GM19324 (cell line): ENCODE data around the gene LPP.

Source experiments
- ATAC-seq: cut with Tn5 transposase; IDR thresholded peaks from one replicate; pipeline ENCODE4 v1.9.1; 2021; ENCODE audit warnings: mild to moderate bottlenecking, moderate library complexity; ENCODE audit not compliant: unreplicated experiment, low FRiP score

LPP gene

GRCh38 chr3:188242436-188243123 lies 88.6 kb downstream of the LPP start:
- ATAC-seq: no peak

- ATAC-seq: no peak
Observed at GRCh38 chr3:188243124-188243795, 89.3 kb downstream of the LPP start.

- no peak for ATAC-seq
Observed at GRCh38 chr3:188244395-188244861, 90.5 kb downstream of the LPP start.

GRCh38 chr3:188246905-188247304 lies 92.9 kb downstream of the LPP start:
- no peak for ATAC-seq

GRCh38 chr3:188248036-188248561 lies 94.1 kb downstream of the LPP start:
- ATAC-seq: no peak

- ATAC-seq: no peak
Observed at GRCh38 chr3:188253123-188253793, 99.3 kb downstream of the LPP start.

GRCh38 chr3:188253800-188254452 lies 100.0 kb downstream of the LPP start:
- ATAC-seq: no peak

GRCh38 chr3:188254520-188255070 lies 100.6 kb downstream of the LPP start:
- ATAC-seq: no peak

GRCh38 chr3:188255190-188255589 lies 101.2 kb downstream of the LPP start:
- ATAC-seq: no peak

- no peak for ATAC-seq
Observed at GRCh38 chr3:188256758-188257157, 102.8 kb downstream of the LPP start.

GRCh38 chr3:188257384-188258026 lies 103.5 kb downstream of the LPP start:
- no peak for ATAC-seq

GRCh38 chr3:188259191-188259590 lies 105.2 kb downstream of the LPP start:
- ATAC-seq: no peak

GRCh38 chr3:188259596-188259995 lies 105.6 kb downstream of the LPP start:
- ATAC-seq: no peak

- ATAC-seq: no peak
Observed at GRCh38 chr3:188261011-188261410, 107.1 kb downstream of the LPP start.

- no peak for ATAC-seq
Observed at GRCh38 chr3:188262488-188262887, 108.5 kb downstream of the LPP start.

- no peak for ATAC-seq
Observed at GRCh38 chr3:188262913-188263683, 109.1 kb downstream of the LPP start.

GRCh38 chr3:188264226-188265207 lies 110.6 kb downstream of the LPP start:
- no peak for ATAC-seq
